GM19328 (cell line): ENCODE data around the gene PDGFRA.
A peak's percentile ranks its signal among the peaks of the same experiment; 100 is the strongest.

ENCODE experiments used
- ATAC-seq: cut with Tn5 transposase; IDR thresholded peaks from one replicate; pipeline ENCODE4 v1.9.1; 2021; ENCODE audit warnings: mild to moderate bottlenecking, moderate library complexity; ENCODE audit not compliant: unreplicated experiment

Gene PDGFRA

GRCh38 chr4:54254915-54255246 is 25.8 kb downstream of the PDGFRA start:
- ATAC-seq: no peak

- ATAC-seq: no peak
Observed at GRCh38 chr4:54255881-54256280, 26.8 kb downstream of the PDGFRA start.

- ATAC-seq: no peak
Observed at GRCh38 chr4:54256491-54257486, 27.7 kb downstream of the PDGFRA start.

GRCh38 chr4:54265366-54265765 is 36.3 kb downstream of the PDGFRA start:
- ATAC-seq: no peak

- no peak for ATAC-seq
Observed at GRCh38 chr4:54268151-54268550, 39.1 kb downstream of the PDGFRA start.

- no peak for ATAC-seq
Observed at GRCh38 chr4:54271464-54271863, 42.4 kb downstream of the PDGFRA start.

GRCh38 chr4:54272051-54272450 is 43.0 kb downstream of the PDGFRA start:
- ATAC-seq: no peak

GRCh38 chr4:54274264-54274663 is 45.2 kb downstream of the PDGFRA start:
- no peak for ATAC-seq

- no peak for ATAC-seq
Observed at GRCh38 chr4:54274795-54275665, 45.9 kb downstream of the PDGFRA start.

- ATAC-seq: no peak
Observed at GRCh38 chr4:54276641-54277430, 47.7 kb downstream of the PDGFRA start.

- ATAC-seq: no peak
Observed at GRCh38 chr4:54277691-54278090, 48.6 kb downstream of the PDGFRA start.

- ATAC-seq: no peak
Observed at GRCh38 chr4:54278216-54278615, 49.1 kb downstream of the PDGFRA start.

GRCh38 chr4:54281054-54281766 is 52.1 kb downstream of the PDGFRA start:
- ATAC-seq: no peak

GRCh38 chr4:54282837-54283236 is 53.7 kb downstream of the PDGFRA start:
- ATAC-seq: no peak

GRCh38 chr4:54289316-54289715 is 60.2 kb downstream of the PDGFRA start:
- ATAC-seq: no peak

- ATAC-seq: no peak
Observed at GRCh38 chr4:54290980-54291379, 61.9 kb downstream of the PDGFRA start.

GRCh38 chr4:54296548-54297203 is 67.6 kb downstream of the PDGFRA start:
- ATAC-seq: no peak

GRCh38 chr4:54308110-54308509 is 79.0 kb downstream of the PDGFRA start:
- ATAC-seq: no peak

- peak; percentile 98 for ATAC-seq
Observed at GRCh38 chr4:54315561-54316538, 86.8 kb downstream of the PDGFRA start.
